ENCODE data around the gene TBCC. TPM values are rescaled to one million over a fixed set of nuclear protein-coding genes. Genes with fewer than 3 reads are reported as not detected.

TBCC gene
- total RNA-seq, 1 experiment from 2014 or later = 24.7 TPM

DNA sequence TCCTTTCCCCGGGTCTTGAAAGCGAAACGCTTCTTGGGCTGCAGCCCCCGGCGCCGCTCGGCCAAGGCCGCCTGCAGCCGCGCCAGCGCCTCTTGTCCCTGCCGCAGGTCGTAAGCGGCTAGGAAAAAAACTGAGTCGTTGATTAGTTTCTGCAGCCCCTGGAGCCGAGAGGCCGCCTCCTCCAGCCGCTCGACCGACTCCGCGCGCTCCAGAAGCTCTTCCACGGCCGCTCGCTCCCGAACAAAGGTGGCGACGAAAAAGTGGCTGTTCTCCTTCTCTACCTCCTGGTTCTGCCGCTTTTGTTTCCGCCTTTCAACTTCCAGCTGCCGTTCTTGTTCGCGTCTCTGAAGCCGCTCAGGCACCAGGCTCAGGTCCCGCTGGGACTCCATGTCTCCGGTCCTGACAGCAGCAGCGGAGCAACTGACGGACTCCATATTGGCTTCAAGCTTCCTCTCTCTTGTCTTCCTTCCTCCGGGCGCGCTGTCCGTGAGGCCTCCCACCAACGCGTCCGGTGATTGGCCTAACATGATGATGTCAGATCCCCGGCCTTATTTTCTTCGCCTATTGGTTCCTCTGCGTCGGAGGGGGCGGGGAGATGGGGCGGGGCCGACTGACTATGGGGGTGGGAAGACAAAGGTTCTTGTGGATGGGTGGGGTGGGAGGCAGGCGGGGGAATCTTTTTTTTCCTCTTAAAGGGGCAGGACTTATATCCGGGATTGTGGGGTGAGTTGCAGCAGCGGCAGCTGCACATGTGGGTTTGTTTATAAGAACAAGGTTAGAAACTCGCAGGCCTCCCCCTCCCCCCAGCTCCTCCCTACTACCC is at the start of gene TBCC (continued):
- TF ChIP-seq, protein P1, sequence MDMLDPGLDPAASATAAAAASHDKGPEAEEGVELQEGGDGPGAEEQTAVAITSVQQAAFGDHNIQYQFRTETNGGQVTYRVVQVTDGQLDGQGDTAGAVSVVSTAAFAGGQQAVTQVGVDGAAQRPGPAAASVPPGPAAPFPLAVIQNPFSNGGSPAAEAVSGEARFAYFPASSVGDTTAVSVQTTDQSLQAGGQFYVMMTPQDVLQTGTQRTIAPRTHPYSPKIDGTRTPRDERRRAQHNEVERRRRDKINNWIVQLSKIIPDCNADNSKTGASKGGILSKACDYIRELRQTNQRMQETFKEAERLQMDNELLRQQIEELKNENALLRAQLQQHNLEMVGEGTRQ (CRISPR knock-in tag; IDR thresholded peaks at IDR 0.05) = no peak
- TF ChIP-seq, protein P2, sequence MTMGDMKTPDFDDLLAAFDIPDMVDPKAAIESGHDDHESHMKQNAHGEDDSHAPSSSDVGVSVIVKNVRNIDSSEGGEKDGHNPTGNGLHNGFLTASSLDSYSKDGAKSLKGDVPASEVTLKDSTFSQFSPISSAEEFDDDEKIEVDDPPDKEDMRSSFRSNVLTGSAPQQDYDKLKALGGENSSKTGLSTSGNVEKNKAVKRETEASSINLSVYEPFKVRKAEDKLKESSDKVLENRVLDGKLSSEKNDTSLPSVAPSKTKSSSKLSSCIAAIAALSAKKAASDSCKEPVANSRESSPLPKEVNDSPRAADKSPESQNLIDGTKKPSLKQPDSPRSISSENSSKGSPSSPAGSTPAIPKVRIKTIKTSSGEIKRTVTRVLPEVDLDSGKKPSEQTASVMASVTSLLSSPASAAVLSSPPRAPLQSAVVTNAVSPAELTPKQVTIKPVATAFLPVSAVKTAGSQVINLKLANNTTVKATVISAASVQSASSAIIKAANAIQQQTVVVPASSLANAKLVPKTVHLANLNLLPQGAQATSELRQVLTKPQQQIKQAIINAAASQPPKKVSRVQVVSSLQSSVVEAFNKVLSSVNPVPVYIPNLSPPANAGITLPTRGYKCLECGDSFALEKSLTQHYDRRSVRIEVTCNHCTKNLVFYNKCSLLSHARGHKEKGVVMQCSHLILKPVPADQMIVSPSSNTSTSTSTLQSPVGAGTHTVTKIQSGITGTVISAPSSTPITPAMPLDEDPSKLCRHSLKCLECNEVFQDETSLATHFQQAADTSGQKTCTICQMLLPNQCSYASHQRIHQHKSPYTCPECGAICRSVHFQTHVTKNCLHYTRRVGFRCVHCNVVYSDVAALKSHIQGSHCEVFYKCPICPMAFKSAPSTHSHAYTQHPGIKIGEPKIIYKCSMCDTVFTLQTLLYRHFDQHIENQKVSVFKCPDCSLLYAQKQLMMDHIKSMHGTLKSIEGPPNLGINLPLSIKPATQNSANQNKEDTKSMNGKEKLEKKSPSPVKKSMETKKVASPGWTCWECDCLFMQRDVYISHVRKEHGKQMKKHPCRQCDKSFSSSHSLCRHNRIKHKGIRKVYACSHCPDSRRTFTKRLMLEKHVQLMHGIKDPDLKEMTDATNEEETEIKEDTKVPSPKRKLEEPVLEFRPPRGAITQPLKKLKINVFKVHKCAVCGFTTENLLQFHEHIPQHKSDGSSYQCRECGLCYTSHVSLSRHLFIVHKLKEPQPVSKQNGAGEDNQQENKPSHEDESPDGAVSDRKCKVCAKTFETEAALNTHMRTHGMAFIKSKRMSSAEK (CRISPR knock-in tag; IDR thresholded peaks at IDR 0.05; ENCODE audit: borderline replicate concordance) = no peak
- TF ChIP-seq SMAD4 (CRISPR knock-in tag; IDR thresholded peaks at IDR 0.05) (no peak), ZNF121 (CRISPR knock-in tag; IDR thresholded peaks at IDR 0.05) (no peak), ELF4 (CRISPR knock-in tag; IDR thresholded peaks at IDR 0.05; ENCODE audit: low read depth) (no peak), JUN (CRISPR knock-in tag; IDR thresholded peaks at IDR 0.05) (no peak), OVOL2 (CRISPR knock-in tag; IDR thresholded peaks at IDR 0.05; ENCODE audit: borderline replicate concordance) (no peak), SP1 (CRISPR knock-in tag; conservative IDR thresholded peaks at IDR 0.05) (0 out of 2 replicates have a peak, but pooled peaks have one; percentile 18), NFATC4 (CRISPR knock-in tag; IDR thresholded peaks at IDR 0.05) (no peak)
- TF ChIP-seq, protein P3, sequence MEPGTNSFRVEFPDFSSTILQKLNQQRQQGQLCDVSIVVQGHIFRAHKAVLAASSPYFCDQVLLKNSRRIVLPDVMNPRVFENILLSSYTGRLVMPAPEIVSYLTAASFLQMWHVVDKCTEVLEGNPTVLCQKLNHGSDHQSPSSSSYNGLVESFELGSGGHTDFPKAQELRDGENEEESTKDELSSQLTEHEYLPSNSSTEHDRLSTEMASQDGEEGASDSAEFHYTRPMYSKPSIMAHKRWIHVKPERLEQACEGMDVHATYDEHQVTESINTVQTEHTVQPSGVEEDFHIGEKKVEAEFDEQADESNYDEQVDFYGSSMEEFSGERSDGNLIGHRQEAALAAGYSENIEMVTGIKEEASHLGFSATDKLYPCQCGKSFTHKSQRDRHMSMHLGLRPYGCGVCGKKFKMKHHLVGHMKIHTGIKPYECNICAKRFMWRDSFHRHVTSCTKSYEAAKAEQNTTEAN (CRISPR knock-in tag; IDR thresholded peaks at IDR 0.05) = no peak
- TF ChIP-seq, protein P4, sequence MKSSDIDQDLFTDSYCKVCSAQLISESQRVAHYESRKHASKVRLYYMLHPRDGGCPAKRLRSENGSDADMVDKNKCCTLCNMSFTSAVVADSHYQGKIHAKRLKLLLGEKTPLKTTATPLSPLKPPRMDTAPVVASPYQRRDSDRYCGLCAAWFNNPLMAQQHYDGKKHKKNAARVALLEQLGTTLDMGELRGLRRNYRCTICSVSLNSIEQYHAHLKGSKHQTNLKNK (CRISPR knock-in tag; IDR thresholded peaks at IDR 0.05) = no peak
- TF ChIP-seq, protein P5, sequence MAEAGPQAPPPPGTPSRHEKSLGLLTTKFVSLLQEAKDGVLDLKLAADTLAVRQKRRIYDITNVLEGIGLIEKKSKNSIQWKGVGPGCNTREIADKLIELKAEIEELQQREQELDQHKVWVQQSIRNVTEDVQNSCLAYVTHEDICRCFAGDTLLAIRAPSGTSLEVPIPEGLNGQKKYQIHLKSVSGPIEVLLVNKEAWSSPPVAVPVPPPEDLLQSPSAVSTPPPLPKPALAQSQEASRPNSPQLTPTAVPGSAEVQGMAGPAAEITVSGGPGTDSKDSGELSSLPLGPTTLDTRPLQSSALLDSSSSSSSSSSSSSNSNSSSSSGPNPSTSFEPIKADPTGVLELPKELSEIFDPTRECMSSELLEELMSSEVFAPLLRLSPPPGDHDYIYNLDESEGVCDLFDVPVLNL (CRISPR knock-in tag; IDR thresholded peaks at IDR 0.05; ENCODE audit: borderline replicate concordance, low read depth) = peak; percentile 29; the same call in 1 of the 2 replicates
- TF ChIP-seq, protein P6, sequence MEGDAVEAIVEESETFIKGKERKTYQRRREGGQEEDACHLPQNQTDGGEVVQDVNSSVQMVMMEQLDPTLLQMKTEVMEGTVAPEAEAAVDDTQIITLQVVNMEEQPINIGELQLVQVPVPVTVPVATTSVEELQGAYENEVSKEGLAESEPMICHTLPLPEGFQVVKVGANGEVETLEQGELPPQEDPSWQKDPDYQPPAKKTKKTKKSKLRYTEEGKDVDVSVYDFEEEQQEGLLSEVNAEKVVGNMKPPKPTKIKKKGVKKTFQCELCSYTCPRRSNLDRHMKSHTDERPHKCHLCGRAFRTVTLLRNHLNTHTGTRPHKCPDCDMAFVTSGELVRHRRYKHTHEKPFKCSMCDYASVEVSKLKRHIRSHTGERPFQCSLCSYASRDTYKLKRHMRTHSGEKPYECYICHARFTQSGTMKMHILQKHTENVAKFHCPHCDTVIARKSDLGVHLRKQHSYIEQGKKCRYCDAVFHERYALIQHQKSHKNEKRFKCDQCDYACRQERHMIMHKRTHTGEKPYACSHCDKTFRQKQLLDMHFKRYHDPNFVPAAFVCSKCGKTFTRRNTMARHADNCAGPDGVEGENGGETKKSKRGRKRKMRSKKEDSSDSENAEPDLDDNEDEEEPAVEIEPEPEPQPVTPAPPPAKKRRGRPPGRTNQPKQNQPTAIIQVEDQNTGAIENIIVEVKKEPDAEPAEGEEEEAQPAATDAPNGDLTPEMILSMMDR (IDR thresholded peaks at IDR 0.05) = no peak
- TF ChIP-seq, protein P7, sequence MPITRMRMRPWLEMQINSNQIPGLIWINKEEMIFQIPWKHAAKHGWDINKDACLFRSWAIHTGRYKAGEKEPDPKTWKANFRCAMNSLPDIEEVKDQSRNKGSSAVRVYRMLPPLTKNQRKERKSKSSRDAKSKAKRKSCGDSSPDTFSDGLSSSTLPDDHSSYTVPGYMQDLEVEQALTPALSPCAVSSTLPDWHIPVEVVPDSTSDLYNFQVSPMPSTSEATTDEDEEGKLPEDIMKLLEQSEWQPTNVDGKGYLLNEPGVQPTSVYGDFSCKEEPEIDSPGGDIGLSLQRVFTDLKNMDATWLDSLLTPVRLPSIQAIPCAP (CRISPR knock-in tag; IDR thresholded peaks at IDR 0.05) = 0 out of 2 replicates have a peak, but pooled peaks have one; percentile 25
- TF ChIP-seq, protein P8, sequence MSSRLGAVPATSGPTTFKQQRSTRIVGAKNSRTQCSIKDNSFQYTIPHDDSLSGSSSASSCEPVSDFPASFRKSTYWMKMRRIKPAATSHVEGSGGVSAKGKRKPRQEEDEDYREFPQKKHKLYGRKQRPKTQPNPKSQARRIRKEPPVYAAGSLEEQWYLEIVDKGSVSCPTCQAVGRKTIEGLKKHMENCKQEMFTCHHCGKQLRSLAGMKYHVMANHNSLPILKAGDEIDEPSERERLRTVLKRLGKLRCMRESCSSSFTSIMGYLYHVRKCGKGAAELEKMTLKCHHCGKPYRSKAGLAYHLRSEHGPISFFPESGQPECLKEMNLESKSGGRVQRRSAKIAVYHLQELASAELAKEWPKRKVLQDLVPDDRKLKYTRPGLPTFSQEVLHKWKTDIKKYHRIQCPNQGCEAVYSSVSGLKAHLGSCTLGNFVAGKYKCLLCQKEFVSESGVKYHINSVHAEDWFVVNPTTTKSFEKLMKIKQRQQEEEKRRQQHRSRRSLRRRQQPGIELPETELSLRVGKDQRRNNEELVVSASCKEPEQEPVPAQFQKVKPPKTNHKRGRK (CRISPR knock-in tag; IDR thresholded peaks at IDR 0.05; ENCODE audit: borderline replicate concordance) = no peak
- TF ChIP-seq, protein P9, sequence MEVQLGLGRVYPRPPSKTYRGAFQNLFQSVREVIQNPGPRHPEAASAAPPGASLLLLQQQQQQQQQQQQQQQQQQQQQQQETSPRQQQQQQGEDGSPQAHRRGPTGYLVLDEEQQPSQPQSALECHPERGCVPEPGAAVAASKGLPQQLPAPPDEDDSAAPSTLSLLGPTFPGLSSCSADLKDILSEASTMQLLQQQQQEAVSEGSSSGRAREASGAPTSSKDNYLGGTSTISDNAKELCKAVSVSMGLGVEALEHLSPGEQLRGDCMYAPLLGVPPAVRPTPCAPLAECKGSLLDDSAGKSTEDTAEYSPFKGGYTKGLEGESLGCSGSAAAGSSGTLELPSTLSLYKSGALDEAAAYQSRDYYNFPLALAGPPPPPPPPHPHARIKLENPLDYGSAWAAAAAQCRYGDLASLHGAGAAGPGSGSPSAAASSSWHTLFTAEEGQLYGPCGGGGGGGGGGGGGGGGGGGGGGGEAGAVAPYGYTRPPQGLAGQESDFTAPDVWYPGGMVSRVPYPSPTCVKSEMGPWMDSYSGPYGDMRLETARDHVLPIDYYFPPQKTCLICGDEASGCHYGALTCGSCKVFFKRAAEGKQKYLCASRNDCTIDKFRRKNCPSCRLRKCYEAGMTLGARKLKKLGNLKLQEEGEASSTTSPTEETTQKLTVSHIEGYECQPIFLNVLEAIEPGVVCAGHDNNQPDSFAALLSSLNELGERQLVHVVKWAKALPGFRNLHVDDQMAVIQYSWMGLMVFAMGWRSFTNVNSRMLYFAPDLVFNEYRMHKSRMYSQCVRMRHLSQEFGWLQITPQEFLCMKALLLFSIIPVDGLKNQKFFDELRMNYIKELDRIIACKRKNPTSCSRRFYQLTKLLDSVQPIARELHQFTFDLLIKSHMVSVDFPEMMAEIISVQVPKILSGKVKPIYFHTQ (CRISPR knock-in tag; IDR thresholded peaks at IDR 0.05) = no peak
- TF ChIP-seq, protein P10, sequence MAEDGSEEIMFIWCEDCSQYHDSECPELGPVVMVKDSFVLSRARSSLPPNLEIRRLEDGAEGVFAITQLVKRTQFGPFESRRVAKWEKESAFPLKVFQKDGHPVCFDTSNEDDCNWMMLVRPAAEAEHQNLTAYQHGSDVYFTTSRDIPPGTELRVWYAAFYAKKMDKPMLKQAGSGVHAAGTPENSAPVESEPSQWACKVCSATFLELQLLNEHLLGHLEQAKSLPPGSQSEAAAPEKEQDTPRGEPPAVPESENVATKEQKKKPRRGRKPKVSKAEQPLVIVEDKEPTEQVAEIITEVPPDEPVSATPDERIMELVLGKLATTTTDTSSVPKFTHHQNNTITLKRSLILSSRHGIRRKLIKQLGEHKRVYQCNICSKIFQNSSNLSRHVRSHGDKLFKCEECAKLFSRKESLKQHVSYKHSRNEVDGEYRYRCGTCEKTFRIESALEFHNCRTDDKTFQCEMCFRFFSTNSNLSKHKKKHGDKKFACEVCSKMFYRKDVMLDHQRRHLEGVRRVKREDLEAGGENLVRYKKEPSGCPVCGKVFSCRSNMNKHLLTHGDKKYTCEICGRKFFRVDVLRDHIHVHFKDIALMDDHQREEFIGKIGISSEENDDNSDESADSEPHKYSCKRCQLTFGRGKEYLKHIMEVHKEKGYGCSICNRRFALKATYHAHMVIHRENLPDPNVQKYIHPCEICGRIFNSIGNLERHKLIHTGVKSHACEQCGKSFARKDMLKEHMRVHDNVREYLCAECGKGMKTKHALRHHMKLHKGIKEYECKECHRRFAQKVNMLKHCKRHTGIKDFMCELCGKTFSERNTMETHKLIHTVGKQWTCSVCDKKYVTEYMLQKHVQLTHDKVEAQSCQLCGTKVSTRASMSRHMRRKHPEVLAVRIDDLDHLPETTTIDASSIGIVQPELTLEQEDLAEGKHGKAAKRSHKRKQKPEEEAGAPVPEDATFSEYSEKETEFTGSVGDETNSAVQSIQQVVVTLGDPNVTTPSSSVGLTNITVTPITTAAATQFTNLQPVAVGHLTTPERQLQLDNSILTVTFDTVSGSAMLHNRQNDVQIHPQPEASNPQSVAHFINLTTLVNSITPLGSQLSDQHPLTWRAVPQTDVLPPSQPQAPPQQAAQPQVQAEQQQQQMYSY (CRISPR knock-in tag; IDR thresholded peaks at IDR 0.05) = no peak
